HepG2 (cell line): Measurements from ENCODE around the gene HMGB2.

ENCODE experiments used
- ATF2 ChIP-seq: sonication (generic); formaldehyde crosslinking; IDR thresholded peaks from 2 replicates; pipeline ENCODE4 v1.4.0; 2020; ENCODE audit warnings: missing genetic modification reagents
- TF ChIP-seq, protein P1 (sequence below): IDR thresholded peaks from 2 replicates; pipeline ENCODE4 v1.6.1; 2012; ENCODE audit warnings: inconsistent platforms

GRCh38 chr4:173367285-173367684 is 33.1 kb upstream of the HMGB2 start:
- no peak for TF ChIP-seq ATF2 (CRISPR knock-in tag)
- TF ChIP-seq, protein P1, sequence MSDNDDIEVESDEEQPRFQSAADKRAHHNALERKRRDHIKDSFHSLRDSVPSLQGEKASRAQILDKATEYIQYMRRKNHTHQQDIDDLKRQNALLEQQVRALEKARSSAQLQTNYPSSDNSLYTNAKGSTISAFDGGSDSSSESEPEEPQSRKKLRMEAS: no peak
